Effector CD8-positive, alpha-beta T cell (primary cell): ENCODE measurements around the gene UGCG.
"Not testable (repeated sequence)": the region's sequence is repeated elsewhere in the genome, so short reads cannot be mapped to it uniquely, and the experiment has no call there.

ENCODE experiments used
- DNase-seq: peaks from one replicate; lab custom pipeline; 2025; lab: John Stamatoyannopoulos, UW
- total RNA-seq, 4 experiments: gene quantifications; one replicate each; lab custom pipeline; 2026; lab: John Stamatoyannopoulos, UW

Gene UGCG
- 40.2 to 94.1 (median 52.8) reads per million in 4 experiments for total RNA-seq

DNA sequence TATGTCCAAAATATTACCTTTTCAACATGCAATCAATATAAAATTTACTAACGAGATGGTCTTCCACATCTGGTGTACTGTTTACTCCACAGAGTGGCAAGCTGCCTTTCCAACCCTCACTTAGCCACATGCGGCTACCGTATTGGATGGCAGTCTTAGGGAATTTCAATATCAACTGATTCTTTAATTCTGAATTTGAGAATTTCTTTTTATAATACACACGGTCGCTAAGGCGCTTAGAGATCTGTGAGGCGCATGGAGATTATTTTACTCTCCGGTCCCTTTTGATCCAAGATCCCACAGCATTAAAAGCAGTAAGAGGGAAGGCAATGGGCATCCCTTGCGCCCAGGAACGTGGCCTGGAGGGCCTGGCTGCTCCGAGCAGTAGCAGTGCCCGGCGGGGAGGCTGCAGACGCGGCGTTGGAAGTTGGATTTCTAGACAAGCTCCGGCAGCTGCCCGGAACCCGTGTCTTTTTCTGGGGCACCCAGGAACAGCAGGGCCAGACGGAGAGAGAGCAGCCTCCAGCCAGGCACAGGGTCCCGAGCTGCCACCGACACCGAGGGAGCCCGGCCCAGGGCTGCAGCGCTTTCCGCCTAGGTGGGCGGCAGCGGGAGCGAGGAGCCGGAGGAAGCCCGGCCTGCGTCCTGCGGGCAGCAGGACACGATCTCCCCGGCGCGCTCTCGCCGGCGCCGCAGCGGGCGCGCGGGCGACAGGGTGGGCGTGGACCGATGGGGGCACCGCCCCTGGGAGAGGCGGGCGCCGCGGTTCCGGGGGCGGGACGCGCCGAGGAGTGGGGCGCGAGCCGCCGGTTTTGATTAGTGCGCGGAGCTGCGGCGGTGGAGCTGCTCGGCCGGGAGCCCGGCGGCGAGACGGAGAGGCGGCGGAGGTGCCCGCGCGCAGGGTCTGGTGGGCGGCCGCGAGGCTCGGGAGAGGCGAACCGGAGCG, at the start of gene UGCG:
Gene UGCG (plus strand): TSS at position 819 of the 946 bp plus-strand sequence. CDS start 402 bp downstream, outside the sequence.
- peak; percentile 75 for DNase-seq

DNA sequence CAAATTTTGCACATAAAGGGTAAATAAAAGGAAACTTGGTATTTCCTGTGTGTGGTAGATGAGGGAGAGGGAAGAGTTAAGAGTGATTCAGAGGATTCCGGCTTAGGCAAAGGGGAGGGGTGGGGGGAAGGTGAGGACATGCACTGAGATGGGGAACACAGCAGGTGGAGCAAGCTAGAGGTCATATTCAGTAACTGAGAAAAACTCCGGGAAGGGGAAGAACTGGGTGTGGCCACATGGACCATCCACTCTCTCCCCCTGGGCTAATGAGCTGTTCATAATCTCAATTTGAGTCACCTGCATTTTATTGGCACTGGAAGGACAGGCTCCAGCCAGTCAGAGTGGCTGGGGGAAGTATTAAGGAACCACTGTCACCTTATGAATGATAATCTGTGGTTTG, 45.1 kb upstream of the UGCG start:
- DNase-seq, result no peak

DNA sequence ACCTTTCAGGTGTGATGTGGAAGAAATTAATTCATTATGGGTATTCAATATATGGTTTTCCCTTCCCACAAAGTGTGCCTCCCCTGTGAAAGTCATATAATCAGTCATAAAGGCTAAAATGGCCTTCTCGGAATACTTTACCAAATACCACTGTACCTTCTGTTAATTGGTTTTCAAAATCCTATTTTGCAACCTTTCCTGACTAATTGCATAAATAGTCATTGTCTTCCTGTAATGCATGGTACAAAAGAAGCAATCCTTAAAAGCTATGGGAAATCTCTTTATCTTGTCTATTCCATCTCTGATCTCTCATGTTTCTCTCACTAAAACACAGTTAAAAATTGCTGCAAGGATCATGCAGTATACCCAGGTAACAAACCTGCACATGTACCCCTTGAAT, 44.3 kb upstream of the UGCG start:
- no peak for DNase-seq

DNA sequence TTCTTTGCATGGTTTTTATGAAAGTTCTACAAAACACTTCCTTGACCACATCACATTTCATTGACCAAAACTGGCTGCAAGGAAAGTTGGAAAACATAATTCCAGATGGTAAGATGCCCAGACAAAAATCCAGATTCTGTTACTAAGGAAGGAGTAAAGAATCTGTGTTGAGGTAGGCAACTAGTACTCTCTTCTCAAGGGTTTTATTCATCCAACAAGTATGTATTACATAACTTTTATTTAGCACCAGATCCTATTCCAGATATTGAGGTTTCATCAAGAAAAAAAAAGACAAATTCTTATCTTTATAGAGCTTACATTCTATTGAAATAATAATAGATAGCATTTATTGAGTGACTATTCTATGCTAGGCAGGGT, 43.2 kb upstream of the UGCG start:
- no peak for DNase-seq

DNA sequence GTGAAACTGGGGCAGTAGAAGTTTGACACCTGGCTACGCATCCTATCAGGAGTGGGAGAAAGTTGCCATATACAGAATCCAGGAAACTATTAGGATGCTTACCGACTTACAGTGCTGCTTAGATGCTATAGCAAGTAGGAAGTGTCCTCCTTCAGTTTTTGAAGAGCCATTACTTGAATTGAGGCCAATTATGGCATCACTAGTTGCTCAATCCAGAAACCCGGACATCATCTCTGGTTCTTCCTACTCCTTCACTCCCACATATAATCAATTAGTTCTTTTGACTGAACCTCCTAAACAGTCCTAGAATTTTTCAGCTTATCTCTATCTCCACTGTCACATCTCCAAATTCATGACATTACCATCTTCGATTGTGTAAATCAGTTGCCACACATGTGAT, 41.8 kb upstream of the UGCG start:
- DNase-seq, result no peak

DNA sequence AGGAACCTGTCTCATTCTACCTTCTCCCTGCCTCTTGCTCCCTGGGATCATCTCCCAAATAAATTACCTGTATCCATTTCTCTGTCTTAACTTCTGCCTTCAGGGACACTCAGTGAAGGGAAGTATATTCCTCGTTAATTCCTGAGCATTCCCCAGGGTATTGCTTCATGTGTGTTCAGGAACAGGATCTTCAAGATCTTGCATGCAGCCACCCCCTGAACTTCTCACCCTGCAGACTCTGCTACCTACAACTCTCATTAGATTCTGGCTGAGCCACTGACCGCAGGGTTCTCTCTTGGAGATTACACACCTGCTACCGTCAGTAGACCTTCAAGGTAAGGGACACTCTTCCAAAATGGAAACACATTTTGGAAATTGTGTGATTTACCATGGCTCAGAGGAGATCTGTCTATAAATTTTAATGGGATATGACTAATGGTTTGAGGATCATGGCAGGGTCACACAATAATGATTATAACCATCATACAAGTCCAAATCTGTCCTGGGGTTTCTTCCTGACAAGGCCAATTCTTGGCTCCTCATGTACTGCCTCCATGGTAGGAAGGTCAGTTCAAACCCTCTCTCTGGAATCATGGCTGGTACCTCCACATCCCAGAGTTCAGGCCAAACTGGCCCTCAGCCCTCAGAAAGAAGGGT, 38.9 kb upstream of the UGCG start:
- no peak for DNase-seq

DNA sequence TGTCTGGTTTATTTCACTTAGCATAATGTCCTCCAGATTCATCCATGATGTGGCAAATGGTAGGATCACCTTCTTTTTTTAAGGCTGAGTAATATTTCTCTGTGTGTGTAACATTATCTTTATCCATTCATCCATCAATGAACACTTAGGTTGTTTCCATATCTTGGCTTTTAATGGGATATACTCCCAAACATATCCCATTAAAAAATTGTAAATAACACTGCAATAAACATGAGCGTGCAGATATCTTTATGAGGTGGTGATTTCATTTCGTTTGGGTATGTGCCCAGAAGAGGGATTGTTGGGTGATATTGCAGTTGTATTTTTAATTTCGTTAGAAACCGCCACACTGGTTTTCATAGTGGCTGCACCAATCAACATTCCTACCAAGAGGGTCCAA, 36.2 kb upstream of the UGCG start:
- no peak for DNase-seq

DNA sequence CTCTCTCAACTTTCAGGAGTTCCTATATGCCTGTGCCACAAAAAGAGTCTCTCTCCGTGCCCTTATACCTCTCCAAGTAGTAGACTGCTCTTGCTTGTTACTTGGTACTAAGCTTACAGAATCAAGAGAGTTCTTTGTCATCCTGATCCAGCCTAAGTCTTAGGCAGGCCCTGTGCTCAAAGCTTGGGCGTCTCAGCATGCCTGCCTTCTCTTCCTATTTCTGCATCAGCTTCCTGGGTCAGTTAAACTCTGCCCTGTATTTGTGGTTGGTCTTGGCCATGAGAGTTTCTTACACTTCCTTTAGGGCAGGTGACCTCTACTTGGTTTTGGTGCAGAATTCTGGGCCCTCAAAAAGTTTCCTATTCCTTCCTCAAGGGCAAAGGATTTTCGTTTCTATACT, 33.0 kb upstream of the UGCG start:
- no peak for DNase-seq

DNA sequence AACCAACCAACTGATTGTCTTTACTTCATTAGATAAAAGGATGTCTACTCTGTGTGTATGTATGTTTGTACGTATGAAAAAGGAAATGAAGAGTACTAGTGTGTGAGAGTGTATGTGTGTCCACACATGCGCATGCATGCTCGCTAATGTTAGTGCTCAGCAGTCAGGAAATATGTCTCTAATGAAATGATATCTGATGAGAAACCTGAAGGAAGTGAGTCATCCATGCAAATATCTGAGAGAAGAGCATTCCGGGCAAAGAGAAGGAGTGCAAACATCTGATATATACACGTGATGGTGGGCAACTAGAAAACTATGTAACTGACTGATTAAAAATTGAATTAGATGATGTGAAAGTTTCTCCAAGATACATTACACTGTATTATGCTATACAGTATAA, 29.6 kb upstream of the UGCG start:
- no peak for DNase-seq

DNA sequence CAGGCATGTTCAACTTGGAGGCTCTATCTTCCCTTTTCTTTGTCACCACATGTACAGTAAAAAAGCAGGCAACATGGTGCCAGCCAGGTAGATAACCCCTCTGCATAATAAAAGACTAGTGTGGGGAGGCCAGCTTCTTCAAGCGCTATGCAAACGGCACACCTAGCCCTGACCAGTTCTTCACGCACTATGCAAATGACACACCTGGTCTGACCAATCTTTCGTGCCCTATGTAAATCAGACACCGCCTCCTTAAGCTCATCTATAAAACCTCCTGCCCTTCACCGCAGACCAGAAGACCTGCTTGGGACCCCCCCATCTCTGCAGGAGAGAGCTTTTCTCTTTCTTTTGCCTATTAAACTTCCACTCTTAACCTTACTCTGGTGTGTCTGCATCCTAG, 28.1 kb upstream of the UGCG start:
- DNase-seq, result no peak

DNA sequence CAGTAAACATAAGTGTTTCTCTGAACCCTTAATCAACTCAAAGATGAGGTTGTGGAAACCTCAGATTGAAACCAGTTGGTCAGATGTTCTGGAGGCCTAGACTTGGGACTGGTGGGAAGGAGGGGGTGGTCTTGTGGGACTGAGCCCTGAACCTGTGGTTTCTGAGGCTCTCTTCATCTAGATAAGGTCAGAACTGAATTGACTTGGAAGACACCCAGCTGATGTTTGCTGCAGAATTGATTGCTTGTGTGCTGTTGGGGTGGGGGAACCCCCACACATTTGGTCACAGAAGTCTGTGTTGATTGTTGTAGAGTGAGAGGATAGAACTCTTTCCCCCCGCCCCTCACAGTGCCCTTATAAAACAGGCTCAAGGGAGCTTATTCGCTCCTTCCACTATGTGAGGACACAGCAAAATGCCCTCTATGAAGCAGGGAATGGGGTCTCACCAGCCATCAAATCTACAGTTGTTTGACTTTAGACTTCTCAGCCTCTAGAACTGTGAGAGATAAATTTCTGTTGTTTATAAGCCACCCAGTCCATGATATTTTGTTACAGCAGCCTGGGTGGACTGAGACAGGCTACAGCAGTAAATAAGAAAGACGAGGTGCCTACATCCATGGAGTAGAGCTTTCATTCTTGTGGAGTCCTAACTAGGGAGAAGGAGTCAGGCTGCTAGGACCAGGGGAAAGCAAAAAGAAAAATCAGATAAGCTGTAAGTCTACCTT, 25.7 kb upstream of the UGCG start:
- DNase-seq, result no peak

DNA sequence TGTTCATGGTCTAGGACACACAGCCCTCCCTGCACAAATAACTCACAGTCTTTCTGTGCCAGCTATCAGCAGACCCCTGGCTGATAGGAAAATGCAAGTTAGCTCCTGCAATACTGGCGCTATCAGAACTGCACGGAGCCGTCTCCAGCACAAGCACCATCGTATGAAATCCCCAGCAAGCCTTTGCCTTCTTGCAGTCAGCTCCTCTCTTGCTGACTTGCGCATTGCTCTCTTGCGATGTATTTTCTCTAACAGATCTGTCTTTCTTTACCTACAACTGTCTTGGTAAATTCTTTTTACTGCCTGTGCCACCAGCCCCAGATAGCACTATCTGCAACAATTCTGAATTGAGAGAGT, 25.1 kb upstream of the UGCG start:
- DNase-seq, result no peak

DNA sequence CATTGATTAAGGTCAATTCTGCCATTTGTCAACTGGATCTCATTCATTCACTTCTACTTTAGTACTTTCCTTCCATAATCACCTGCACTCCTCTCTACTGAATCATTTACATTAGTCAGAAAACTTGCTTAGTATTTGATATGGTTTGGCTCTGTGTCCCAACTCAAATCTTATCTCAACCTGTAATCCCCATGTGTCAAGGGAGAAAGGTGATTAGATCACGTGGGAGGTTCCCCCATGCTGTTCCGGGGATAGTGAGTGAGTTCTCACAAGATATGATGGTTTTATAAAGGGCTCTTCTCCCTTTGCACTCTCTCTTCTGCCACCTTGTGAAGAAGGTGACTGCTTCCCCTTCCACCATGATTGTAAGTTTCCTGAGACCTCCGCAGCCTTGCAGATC, 23.7 kb upstream of the UGCG start:
- DNase-seq, result no peak

DNA sequence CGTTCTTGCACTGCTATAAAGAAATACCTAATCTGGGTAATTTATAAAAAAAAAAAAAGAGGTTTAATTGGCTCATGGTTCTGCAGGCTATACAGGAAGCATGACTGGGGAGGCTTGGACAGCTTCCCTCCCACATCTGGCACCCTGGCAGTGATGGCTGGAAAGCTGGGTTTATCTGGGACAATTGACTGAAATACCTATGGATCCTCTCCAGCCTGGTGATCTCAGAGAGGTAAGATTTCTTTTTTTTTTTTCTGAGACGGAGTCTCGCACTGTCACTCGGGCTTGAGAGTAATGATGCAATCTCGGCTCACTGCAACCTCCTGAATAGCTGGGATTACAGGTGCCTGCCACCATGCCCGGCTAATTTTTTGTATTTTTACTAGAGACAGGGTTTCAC, 22.7 kb upstream of the UGCG start:
- no peak for DNase-seq

DNA sequence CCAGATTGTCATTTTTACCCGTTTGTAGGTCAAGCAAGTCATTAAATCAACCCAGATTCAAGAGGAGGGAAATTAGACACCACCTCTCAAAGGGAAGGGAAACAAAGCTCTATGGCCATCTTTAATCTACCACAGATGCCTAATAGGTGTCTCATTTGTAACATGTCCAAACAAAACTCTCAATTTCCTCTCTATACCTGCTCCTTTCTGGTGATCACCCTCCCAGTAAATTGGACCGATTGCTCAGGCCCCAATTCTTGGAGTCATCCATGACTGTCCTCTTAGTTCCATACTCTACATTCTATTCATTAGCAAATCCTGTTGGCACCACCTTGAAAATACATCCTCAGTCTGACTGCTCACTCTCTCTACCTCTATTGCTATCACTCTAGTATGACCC, 22.1 kb upstream of the UGCG start:
- no peak for DNase-seq

DNA sequence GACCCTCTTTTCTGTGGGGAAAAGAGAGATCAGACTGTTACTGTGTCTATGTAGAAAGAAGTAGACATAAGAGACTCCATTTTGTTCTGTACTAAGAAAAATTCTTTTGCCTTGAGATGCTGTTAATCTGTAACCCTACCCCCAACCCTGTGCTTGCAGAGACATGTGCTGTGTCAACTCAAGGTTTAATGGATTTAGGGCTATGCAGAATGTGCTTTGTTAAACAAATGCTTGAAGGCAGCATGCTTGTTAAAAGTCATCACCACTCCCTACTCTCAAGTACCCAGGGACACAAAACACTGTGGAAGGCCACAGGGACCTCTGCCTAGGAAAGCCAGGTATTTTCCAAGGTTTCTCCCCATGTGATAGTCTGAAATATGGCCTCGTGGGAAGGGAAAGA, 21.3 kb upstream of the UGCG start:
- DNase-seq, result not testable (repeated sequence)

DNA sequence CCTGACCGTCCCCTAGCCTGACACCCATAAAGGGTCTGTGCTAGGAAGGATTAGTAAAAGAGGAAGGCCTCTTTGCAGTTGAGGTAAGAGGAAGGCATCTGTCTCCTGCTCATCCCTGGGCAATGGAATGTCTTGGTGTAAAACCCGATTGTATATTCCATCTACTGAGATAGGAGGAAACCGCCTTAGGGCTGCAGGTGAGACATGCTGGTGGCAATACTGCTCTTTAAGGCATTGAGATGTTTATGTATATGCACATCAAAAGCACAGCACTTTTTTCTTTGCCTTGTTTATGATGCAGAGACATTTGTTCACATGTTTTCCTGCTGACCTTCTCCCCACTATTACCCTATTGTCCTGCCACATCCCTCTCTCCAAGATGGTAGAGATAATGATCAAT, 20.9 kb upstream of the UGCG start:
- DNase-seq, result not testable (repeated sequence)

DNA sequence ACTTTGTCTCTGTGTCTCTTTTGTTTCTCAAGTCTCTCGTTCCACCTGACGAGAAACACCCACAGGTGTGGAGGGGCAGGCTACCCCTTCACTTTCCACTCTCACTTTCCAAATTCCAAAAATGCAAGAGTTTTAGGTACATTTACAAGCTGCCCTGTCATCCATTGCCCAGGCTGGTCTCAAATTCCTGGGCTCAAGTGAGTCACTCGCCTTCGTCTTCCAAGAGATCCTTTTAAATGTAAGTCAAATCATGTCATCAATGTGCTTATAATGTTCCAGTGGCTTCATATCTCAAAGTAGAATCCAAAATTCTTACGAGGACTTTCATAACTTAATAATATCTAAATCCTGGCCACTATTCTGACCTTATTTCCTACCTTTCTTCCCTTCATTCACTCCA, 20.4 kb upstream of the UGCG start:
- no peak for DNase-seq

DNA sequence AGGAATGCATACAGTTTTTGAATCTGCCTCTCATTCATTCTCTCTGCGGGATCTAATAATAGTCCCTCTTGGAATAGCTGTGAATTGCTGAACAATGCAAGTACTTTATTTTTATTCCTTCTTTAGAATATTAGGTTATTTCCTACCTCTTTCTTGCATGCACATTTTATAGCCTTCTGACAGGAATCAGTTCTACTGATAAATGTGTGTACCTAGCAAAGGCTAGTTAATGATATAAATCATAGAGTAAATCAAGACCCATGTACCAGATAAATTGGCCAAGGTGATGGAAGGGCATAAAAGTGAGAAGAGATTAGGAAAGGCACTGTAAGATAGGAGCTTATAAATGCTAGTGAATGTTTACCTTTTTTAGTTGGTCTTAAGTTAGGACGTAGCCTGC, 19.2 kb upstream of the UGCG start:
- DNase-seq, result no peak

DNA sequence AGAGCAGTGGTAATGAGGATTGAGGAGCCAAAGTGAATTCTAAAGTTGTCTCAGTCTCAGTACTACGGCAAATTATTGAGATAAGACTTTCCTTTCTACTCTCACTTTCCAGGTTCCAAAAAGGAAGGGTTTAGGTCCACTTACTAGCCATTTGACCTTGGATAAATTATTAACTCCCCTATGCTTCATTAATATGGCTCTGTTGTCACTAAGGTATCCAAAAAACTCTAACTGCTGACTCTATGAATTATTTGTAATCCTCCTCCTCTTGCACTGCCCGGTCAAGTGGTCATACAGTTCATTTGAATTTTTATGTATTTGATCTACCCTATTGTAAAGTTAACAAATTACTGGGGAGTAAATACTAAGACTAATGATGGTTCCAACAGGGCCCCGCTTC, 17.7 kb upstream of the UGCG start:
- DNase-seq, result no peak

DNA sequence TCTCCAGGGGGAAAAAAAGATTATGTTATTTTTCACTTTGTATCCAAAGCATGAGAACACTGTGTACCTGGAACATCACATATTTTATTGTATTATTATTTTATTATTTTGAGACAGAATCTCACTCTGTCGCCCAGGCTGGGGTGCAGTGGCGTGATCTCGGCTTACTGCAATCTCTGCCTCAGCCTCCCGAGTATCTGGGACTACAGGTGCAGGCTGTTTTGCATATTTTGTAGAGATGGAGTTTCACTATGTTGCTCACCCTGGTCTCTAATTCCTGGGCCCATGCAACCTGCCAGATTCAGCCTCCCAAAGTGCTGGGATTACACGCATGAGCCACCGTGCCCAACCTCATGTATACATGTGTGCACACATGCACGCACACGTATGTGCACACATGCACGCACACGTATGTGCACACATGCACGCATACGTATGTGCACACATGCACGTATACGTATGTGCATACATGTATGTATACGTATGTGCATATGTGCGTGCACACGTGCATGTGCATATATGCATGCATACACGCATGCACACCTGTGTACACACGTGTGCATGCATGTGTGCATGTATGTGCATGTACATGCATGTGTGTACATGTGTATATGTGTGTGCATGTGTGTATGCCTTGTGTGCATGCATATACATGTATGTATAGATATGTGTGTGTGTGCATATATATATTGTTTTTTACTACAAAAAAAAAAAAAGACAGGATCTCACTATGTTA, 9.5 kb upstream of the UGCG start:
- DNase-seq, result no peak

DNA sequence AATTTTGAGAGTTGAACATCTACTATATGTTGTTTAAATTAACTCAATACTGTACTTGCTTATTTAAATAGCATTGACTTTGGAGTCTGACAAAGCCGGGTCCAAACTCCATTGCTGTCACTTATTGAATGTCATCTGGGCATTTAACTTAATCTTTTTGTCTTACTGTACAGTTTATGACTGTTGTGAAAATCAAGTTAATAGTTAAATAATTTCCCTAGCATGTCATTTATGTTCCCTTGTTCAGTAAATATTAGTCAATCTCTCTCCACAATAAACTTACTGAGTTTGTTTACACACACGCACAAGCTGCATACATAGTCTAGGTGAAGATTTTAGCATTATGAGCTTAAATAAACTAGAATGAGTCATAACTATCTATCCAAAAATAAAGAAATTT, 6.3 kb upstream of the UGCG start:
- no peak for DNase-seq
